D721Med (cell line): Measurements from ENCODE around the gene CD96.

Experiments used
- DNase-seq: peaks from one replicate; pipeline ENCODE4 v3.0.0; 2011; ENCODE audit warnings: low spot score; ENCODE audit not compliant: insufficient read length
- FAIRE-seq: peaks from 2 replicates; lab custom pipeline; 2011; peaks lifted over from hg19 to GRCh38; lab: Jason Lieb, UNC
- TF ChIP-seq, protein P1 (sequence below): IDR thresholded peaks from 2 replicates; pipeline ENCODE4 v1.5.1; 2012; ENCODE audit warnings: mild to moderate bottlenecking, control low read depth; ENCODE audit not compliant: insufficient read depth; ENCODE audit errors: missing control alignments

CD96 gene

DNA sequence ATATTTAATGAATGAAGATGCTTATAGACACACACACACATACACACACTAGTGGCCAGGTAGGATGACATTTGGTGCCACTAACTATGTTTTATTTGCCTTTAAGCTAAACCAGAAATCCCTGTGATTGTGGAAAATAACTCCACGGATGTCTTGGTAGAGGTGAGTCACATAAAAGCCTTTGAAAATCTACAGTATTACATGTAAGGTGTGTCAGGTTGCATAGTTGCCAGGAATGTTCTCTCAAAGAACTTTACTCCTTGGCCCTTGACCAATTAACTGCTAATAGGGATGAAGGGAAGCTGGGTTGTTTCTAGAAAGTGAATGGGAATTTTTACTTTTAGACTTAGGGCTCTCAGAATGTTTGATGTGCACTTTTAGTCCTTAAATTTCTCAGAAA lies 43.2 kb downstream of the CD96 start:
- FAIRE-seq (no peak), DNase-seq (no peak)
- TF ChIP-seq, protein P1, sequence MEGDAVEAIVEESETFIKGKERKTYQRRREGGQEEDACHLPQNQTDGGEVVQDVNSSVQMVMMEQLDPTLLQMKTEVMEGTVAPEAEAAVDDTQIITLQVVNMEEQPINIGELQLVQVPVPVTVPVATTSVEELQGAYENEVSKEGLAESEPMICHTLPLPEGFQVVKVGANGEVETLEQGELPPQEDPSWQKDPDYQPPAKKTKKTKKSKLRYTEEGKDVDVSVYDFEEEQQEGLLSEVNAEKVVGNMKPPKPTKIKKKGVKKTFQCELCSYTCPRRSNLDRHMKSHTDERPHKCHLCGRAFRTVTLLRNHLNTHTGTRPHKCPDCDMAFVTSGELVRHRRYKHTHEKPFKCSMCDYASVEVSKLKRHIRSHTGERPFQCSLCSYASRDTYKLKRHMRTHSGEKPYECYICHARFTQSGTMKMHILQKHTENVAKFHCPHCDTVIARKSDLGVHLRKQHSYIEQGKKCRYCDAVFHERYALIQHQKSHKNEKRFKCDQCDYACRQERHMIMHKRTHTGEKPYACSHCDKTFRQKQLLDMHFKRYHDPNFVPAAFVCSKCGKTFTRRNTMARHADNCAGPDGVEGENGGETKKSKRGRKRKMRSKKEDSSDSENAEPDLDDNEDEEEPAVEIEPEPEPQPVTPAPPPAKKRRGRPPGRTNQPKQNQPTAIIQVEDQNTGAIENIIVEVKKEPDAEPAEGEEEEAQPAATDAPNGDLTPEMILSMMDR, result no peak

DNA sequence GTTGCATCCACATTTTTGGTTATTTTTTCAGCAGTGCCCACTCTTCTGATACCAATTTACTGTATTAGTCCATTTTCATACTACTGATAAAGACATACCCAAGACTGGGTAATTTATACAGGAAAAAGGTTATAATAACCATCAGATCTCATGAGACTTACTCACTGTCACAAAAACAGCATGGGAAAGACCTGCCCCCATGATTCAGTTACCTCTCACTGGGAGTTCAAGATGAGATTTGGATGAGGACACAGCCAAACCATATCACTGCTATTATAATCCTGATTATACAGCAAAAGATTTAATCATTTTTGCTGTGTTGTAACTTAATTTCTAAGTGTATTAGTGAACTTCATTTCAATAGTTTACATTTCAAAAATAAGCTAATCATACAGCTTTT lies 46.5 kb downstream of the CD96 start:
- TF ChIP-seq, protein P1, result no peak
- no peak for DNase-seq
- FAIRE-seq, result no peak

DNA sequence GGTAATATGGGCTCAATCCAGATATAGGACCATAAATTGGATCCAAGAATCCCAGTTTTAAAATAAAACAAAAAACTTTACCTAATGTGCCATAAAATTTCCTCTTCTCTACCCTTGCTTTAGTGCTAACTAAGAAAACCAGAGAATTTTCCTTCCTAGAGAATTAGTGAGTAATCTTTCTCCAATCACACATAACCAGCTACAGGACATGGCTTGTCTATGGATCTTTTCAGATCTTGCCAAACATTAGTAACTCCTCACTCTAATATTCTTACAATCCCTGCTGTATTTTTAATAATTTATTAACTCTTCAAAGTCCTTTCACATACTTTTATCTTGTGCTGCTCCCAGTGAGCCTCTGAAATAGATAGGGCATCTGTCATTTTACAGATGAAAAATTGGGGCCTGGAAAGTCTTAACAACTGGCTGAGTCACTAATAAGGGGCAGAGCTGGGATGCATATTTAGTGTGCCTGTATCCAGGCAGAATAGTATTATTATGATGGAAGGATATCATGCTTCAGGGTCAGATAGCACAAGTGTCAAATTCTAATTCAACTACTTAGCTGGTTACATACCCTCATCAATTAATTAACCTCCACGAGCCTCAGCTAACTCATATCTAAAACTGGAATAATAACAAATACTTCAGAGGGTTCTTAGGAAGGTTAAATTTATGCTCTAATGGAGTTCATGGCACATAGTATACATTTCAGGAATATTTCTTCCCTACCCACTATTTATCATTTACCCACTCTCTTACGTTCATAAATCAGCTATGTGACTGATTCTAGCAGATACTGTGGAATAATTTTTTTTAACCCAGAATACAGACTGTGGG lies 47.5 kb downstream of the CD96 start:
- TF ChIP-seq, protein P1, result no peak
- FAIRE-seq (no peak), DNase-seq (no peak)

DNA sequence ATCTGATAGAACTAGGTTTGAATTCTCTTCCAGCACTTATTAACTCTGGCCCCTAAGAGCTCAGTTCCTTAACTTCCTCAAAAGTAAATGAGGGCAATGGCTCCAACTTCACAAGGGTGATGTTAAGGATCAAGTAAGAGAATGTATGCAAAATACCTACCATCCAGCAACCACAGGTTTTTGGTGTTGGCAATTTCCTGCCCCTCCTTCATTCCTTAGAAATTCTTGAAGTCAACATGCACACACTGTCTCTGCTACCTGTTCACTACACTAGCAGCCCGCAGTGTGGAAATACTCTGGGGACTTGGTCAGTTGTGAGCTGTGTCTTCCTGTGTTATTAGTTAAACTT lies 48.1 kb downstream of the CD96 start:
- DNase-seq (no peak), FAIRE-seq (no peak)
- TF ChIP-seq, protein P1, result no peak

DNA sequence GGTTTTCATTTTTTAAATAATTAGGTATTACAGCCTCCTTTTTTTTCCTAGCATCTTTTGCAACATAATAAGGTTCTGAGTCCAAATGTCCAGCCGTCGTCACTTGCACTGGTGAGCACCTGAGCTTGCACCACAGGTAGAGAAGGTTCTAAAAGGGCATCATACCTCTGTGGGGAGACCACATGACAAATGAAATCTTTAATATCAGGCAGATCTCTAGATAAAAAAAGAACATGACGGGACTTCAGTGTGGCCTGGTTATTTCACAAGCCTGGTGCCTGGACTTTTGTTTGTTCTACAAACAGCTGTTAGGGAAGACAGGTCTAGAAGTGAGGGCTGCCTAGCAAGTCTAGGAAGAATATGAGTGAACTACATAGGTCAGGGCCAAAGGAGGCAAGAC lies 49.6 kb downstream of the CD96 start:
- DNase-seq (no peak), FAIRE-seq (no peak)
- TF ChIP-seq, protein P1, result no peak

DNA sequence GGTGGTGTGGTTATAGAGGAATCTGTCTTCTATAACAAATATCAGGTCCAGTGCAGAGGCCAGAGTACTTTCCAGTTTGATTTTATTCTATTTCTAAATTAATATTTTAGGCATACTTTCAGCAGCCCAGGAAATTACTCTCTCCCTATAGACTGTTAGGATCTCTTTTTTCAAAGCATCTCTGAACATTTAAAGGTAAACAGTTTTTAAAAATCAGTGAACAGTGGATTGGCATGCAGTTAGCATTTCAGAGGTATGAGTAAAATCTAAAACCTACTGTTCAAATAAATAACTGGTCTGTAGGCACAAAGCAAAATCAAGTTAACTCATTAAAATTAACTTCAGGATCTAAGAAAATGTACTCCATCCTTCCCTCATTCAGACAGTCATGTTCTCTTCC lies 50.1 kb downstream of the CD96 start:
- no peak for FAIRE-seq
- TF ChIP-seq, protein P1, result no peak
- no peak for DNase-seq

DNA sequence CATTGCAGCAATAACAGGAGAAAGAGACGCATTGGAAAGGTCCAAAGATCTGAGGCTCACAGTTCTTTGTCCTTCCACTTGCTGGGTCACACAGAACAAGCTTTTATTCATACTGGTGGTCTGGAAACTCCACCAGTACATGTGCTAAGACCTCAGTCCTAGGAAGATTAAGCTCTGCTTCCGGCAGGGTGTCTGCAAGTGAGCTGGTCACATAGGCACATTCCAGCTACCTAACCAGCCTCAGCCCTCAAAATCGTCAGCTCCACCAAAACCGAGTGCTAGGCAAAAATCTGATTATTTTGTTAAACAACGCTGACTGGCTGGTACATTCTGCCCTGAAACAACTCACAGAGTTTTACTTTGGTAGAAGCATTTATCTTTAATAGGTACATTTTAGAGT lies 50.9 kb downstream of the CD96 start:
- TF ChIP-seq, protein P1, result no peak
- no peak for FAIRE-seq
- DNase-seq, result no peak
